ENCODE measurements around the gene KIR3DL2.
"Not testable (repeated sequence)": the region's sequence is repeated elsewhere in the genome, so short reads cannot be mapped to it uniquely, and the experiment has no call there.

GRCh38 chr19:54816251-54816650 lies 34.0 kb upstream of the KIR3DL2 start, which contains the start of gene KIR3DL1:
- TF ChIP-seq, protein P1, sequence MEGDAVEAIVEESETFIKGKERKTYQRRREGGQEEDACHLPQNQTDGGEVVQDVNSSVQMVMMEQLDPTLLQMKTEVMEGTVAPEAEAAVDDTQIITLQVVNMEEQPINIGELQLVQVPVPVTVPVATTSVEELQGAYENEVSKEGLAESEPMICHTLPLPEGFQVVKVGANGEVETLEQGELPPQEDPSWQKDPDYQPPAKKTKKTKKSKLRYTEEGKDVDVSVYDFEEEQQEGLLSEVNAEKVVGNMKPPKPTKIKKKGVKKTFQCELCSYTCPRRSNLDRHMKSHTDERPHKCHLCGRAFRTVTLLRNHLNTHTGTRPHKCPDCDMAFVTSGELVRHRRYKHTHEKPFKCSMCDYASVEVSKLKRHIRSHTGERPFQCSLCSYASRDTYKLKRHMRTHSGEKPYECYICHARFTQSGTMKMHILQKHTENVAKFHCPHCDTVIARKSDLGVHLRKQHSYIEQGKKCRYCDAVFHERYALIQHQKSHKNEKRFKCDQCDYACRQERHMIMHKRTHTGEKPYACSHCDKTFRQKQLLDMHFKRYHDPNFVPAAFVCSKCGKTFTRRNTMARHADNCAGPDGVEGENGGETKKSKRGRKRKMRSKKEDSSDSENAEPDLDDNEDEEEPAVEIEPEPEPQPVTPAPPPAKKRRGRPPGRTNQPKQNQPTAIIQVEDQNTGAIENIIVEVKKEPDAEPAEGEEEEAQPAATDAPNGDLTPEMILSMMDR (conservative IDR thresholded peaks at IDR 0.05), result not testable (repeated sequence)
- not testable (repeated sequence) for TF ChIP-seq ZFX (IDR thresholded peaks at IDR 0.05)

All from C4-2B (cell line).